HepG2 (cell line): ENCODE results near the gene IKZF3. TPM values are rescaled to one million over a fixed set of nuclear protein-coding genes. Genes with fewer than 3 reads are reported as not detected.

Source experiments
- FOXO4 ChIP-seq: sonication (generic); formaldehyde crosslinking; conservative IDR thresholded peaks from 2 replicates; pipeline ENCODE4 v1.8.1; 2023; ENCODE audit warnings: missing genetic modification reagents
- JUN ChIP-seq: sonication (generic); formaldehyde crosslinking; IDR thresholded peaks from 2 replicates; pipeline ENCODE4 v1.4.0; 2020; ENCODE audit warnings: mild to moderate bottlenecking, missing genetic modification reagents
- KMT2B ChIP-seq: IDR thresholded peaks from 2 replicates; pipeline ENCODE4 v1.6.1; 2016; ENCODE audit warnings: missing genetic modification reagents, missing compliant biosample characterization
- NCOA1 ChIP-seq: sonication (generic); formaldehyde crosslinking; IDR thresholded peaks from 2 replicates; pipeline ENCODE4 v1.9.0; 2021; ENCODE audit warnings: missing genetic modification reagents
- ZC3H13 ChIP-seq: sonication (generic); formaldehyde crosslinking; IDR thresholded peaks from 2 replicates; pipeline ENCODE4 v1.8.1; 2023; ENCODE audit warnings: mild to moderate bottlenecking, missing genetic modification reagents, moderate library complexity
- ZNF225 ChIP-seq: sonication (generic); formaldehyde crosslinking; IDR thresholded peaks from 2 replicates; pipeline ENCODE4 v1.4.0; 2020; ENCODE audit warnings: mild to moderate bottlenecking, missing genetic modification reagents
- ZNF350 ChIP-seq: sonication (generic); formaldehyde crosslinking; IDR thresholded peaks from 2 replicates; pipeline ENCODE4 v1.4.0; 2020; ENCODE audit warnings: mild to moderate bottlenecking, low read depth, missing genetic modification reagents, borderline replicate concordance
- ZNF598 ChIP-seq: sonication (generic); formaldehyde crosslinking; IDR thresholded peaks from 2 replicates; pipeline ENCODE4 v1.5.1; 2020; ENCODE audit warnings: mild to moderate bottlenecking, missing genetic modification reagents, borderline replicate concordance
- ZSCAN30 ChIP-seq: sonication (generic); formaldehyde crosslinking; IDR thresholded peaks from 2 replicates; pipeline ENCODE4 v1.5.0; 2020; ENCODE audit warnings: mild to moderate bottlenecking, missing genetic modification reagents
- polyA plus RNA-seq, 8 experiments: library from polyadenylated mRNA; depleted of rRNA in 3 of 8; stranded (reverse) in 7 of 8; unstranded in 1 of 8; fragments of >200 nt; fragmentation: Illumina TruSeq in 4 of 8; extraction: Trizol in 4 of 8; gene quantifications; 2 replicates each; pipeline versions ENCODE4 v1.2.1 to v1.2.3, GENCODE V29; 2011 to 2016; ENCODE audit warnings: low read depth in 4 of 8, missing spikeins in 1 of 8, mixed read lengths in 1 of 8; ENCODE audit not compliant: insufficient read depth in 1 of 8
- total RNA-seq, 5 experiments: library from RNA; depleted of rRNA; stranded (reverse); fragments of >200 nt; fragmentation: Illumina TruSeq; extraction: Trizol; gene quantifications; 2 replicates each; pipeline ENCODE4 v1.2.3, GENCODE V29; 2016; ENCODE audit warnings: low read depth in 1 of 5
- TF ChIP-seq, protein P1 (sequence below): sonication (generic); formaldehyde crosslinking; IDR thresholded peaks from 2 replicates; pipeline ENCODE4 v1.4.0; 2020; ENCODE audit warnings: mild to moderate bottlenecking, missing genetic modification reagents
- TF ChIP-seq, protein P2 (sequence below): sonication (generic); formaldehyde crosslinking; IDR thresholded peaks from 2 replicates; pipeline ENCODE4 v1.4.0; 2020; ENCODE audit warnings: mild to moderate bottlenecking, missing genetic modification reagents
- TF ChIP-seq, protein P3 (sequence below): sonication (generic); formaldehyde crosslinking; IDR thresholded peaks from 2 replicates; pipeline ENCODE4 v1.5.0; 2020; ENCODE audit warnings: mild to moderate bottlenecking, missing genetic modification reagents, borderline replicate concordance
- TF ChIP-seq, protein P4 (sequence below): fragments of 450-650 bp; IDR thresholded peaks from 2 replicates; pipeline ENCODE4 v1.6.1; 2017; ENCODE audit warnings: mild to moderate bottlenecking

IKZF3 gene
- total and polyA plus RNA-seq, 2 of the 13 experiments (the other 11 are each of a cell fraction or from before 2014, with no cell fraction given) = not detected

DNA sequence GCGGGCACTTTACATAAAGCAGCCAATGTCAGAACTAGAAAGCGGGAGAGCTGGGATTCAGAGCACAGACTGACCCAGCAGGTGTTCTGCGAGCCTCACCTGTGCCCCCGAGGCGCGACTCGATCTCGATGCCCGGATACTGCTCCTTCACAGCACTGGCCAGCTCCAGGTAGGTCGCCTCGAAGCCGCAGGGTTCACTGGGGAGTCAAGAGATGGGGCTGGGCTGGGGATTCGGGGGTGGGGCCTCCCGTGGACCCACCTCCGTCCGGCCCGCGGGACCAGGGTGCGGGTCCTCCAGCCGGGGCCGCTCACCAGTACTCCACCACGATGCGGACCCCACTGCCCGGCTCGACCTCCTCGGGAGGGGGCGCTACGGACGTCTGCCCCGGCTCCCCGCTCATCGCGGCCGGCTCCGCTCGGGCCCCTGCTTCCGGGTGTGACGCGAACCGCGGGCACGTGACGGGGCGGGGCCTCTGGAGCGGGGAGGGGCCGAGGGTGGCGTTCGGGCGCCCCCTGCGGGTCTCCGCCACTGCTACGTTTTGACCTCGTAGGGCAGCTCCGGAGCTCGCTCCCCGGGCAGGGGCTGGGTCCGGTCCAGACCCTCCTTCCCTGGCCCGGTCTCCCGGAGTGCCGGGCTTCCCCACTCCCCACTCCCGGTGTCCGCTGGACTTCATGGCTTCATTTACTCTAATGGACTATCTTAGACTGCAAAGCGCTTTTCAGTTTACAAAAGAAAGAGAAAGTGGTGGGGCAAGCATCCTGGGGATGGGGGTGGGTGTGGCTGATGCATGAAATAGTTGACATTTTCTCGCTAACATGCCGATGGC lies 133.8 kb downstream of the IKZF3 start, which contains the start of gene MIEN1 (continued):
- TF ChIP-seq FOXO4 (CRISPR knock-in tag) (no peak), ZNF598 (CRISPR knock-in tag) (peak; percentile 85; the same call in 1 of the 2 replicates), ZSCAN30 (CRISPR knock-in tag) (no peak), ZNF350 (peak; percentile 80), KMT2B (CRISPR knock-in tag) (peak; percentile 85; the same call in 1 of the 2 replicates), ZNF225 (CRISPR knock-in tag) (0 out of 2 replicates have a peak, but pooled peaks have one; percentile 11), ZC3H13 (CRISPR knock-in tag) (peak; percentile 84; the same call in 1 of the 2 replicates), JUN (peak; percentile 41; the same call in 1 of the 2 replicates), NCOA1 (CRISPR knock-in tag) (peak; percentile 85; the same call in 1 of the 2 replicates)
- TF ChIP-seq, protein P1, sequence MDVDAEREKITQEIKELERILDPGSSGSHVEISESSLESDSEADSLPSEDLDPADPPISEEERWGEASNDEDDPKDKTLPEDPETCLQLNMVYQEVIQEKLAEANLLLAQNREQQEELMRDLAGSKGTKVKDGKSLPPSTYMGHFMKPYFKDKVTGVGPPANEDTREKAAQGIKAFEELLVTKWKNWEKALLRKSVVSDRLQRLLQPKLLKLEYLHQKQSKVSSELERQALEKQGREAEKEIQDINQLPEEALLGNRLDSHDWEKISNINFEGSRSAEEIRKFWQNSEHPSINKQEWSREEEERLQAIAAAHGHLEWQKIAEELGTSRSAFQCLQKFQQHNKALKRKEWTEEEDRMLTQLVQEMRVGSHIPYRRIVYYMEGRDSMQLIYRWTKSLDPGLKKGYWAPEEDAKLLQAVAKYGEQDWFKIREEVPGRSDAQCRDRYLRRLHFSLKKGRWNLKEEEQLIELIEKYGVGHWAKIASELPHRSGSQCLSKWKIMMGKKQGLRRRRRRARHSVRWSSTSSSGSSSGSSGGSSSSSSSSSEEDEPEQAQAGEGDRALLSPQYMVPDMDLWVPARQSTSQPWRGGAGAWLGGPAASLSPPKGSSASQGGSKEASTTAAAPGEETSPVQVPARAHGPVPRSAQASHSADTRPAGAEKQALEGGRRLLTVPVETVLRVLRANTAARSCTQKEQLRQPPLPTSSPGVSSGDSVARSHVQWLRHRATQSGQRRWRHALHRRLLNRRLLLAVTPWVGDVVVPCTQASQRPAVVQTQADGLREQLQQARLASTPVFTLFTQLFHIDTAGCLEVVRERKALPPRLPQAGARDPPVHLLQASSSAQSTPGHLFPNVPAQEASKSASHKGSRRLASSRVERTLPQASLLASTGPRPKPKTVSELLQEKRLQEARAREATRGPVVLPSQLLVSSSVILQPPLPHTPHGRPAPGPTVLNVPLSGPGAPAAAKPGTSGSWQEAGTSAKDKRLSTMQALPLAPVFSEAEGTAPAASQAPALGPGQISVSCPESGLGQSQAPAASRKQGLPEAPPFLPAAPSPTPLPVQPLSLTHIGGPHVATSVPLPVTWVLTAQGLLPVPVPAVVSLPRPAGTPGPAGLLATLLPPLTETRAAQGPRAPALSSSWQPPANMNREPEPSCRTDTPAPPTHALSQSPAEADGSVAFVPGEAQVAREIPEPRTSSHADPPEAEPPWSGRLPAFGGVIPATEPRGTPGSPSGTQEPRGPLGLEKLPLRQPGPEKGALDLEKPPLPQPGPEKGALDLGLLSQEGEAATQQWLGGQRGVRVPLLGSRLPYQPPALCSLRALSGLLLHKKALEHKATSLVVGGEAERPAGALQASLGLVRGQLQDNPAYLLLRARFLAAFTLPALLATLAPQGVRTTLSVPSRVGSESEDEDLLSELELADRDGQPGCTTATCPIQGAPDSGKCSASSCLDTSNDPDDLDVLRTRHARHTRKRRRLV (CRISPR knock-in tag) = no peak; the same call in 1 of the 2 replicates
- TF ChIP-seq, protein P2, sequence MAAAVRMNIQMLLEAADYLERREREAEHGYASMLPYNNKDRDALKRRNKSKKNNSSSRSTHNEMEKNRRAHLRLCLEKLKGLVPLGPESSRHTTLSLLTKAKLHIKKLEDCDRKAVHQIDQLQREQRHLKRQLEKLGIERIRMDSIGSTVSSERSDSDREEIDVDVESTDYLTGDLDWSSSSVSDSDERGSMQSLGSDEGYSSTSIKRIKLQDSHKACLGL (CRISPR knock-in tag) = peak; percentile 86; the same call in 1 of the 2 replicates
- TF ChIP-seq, protein P3, sequence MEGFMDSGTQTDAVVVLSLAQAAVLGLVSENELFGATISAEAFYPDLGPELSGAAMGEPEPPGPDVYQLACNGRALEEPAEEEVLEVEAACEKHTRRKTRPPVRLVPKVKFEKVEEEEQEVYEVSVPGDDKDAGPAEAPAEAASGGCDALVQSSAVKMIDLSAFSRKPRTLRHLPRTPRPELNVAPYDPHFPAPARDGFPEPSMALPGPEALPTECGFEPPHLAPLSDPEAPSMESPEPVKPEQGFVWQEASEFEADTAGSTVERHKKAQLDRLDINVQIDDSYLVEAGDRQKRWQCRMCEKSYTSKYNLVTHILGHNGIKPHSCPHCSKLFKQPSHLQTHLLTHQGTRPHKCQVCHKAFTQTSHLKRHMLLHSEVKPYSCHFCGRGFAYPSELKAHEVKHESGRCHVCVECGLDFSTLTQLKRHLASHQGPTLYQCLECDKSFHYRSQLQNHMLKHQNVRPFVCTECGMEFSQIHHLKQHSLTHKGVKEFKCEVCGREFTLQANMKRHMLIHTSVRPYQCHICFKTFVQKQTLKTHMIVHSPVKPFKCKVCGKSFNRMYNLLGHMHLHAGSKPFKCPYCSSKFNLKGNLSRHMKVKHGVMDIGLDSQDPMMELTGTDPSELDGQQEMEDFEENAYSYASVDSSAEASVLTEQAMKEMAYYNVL (CRISPR knock-in tag) = peak; percentile 76; the same call in 1 of the 2 replicates
- TF ChIP-seq, protein P4, sequence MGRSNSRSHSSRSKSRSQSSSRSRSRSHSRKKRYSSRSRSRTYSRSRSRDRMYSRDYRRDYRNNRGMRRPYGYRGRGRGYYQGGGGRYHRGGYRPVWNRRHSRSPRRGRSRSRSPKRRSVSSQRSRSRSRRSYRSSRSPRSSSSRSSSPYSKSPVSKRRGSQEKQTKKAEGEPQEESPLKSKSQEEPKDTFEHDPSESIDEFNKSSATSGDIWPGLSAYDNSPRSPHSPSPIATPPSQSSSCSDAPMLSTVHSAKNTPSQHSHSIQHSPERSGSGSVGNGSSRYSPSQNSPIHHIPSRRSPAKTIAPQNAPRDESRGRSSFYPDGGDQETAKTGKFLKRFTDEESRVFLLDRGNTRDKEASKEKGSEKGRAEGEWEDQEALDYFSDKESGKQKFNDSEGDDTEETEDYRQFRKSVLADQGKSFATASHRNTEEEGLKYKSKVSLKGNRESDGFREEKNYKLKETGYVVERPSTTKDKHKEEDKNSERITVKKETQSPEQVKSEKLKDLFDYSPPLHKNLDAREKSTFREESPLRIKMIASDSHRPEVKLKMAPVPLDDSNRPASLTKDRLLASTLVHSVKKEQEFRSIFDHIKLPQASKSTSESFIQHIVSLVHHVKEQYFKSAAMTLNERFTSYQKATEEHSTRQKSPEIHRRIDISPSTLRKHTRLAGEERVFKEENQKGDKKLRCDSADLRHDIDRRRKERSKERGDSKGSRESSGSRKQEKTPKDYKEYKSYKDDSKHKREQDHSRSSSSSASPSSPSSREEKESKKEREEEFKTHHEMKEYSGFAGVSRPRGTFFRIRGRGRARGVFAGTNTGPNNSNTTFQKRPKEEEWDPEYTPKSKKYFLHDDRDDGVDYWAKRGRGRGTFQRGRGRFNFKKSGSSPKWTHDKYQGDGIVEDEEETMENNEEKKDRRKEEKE = no peak
